Body of pancreas (tissue), 4 donors: ENCODE results near the gene TRIAP1.

Experiments
- CTCF ChIP-seq, 7 experiments: fragments of 450-650 bp in 4 of 7; fragments of 200-600 bp in 3 of 7; sonication (generic) in 3 of 7; IDR thresholded peaks; one replicate each; pipeline ENCODE4 v1.5.1; 2016 to 2019; ENCODE audit warnings: antibody characterized with exemption in 7 of 7
- POLR2A ChIP-seq, 3 donors: fragments of 450-650 bp; IDR thresholded peaks; one replicate each; pipeline ENCODE4 v1.6.1; 2016; ENCODE audit warnings: antibody characterized with exemption in 3 of 3, mild to moderate bottlenecking in 2 of 3

GRCh38 chr12:120465756-120466155 is 19.6 kb upstream of the TRIAP1 start:
- TF ChIP-seq POLR2A (IDR thresholded peaks at IDR 0.05), result no peak
- TF ChIP-seq CTCF (IDR thresholded peaks at IDR 0.05), result no peak
